KG1 (cell line): ENCODE data around the gene SCLT1.

Experiments used
- DNase-seq: peaks from one replicate; lab custom pipeline; 2025; lab: John Stamatoyannopoulos, UW

The SCLT1 gene

DNA sequence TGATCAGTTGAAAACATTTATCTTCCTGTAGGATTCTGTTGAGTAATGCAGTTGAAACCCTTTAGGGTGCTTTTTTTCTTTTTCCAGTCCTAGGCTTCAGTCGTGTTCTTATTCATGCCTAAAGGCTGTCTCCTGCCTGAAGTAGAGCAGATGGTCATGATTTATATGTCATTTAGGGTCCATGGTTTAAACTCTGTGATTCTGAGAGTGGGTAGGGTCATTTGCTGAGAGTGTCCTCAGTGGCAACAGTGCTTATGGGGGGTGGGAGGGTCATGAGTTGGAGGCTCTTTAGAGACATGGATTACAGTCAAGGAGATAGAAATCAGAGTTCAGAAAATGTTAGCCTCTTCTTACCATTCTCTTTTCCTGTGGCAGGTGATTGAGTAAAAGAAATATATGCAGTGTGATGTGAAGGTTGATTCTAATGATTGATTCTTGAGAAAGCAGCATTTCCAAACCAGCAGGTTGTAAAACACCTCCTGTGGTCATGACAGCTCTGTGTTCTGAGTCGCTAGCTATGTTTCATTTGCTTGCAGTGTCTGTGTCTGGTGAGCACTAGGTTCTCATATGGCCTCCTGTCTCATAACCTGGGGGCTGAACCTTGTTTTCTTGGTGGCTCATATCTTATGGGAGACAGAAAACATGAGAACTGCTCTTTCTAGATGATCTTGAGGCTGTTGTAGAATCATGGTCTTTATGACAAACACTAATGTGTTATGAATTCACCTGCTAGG lies 223.4 kb downstream of the SCLT1 start:
- DNase-seq, result no peak

DNA sequence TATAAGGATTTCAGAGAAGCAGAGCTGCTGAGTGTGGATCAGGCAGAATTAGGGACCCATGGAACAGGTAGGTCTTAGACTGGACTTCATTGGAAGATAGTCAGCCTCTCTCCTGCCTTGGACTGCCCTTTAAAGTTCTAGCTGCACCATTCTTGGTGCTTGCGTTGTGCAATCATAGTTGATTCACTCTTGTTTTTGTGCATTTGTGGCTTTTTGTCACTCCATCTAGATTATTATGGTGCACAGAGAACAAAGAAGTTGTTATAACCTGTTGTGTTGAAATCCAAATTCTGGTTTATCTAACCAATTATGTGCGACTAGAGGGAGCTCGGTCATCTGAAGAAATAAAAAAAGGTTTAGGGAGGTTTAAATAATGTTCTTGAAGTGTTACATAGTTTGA lies 224.6 kb downstream of the SCLT1 start:
- no peak for DNase-seq

DNA sequence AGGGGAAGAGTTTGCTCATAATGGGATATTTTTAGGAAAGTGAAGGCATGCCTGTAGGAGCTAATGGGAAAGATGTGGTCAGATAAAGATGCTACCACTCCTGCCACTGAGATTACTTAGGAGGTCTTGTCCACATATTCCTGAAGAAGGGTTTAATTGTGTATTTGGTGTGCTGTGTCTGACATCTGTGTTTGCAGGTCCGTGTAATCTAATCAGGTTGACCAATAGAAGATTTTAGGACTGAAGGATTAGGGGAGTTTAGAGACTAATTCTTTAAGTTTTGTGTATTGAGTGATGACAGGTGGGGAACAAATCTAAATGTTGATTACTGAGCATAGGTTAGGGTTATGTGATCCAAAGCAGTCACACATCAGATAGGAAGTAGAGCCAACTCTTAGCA lies 226.6 kb downstream of the SCLT1 start:
- DNase-seq, result no peak

DNA sequence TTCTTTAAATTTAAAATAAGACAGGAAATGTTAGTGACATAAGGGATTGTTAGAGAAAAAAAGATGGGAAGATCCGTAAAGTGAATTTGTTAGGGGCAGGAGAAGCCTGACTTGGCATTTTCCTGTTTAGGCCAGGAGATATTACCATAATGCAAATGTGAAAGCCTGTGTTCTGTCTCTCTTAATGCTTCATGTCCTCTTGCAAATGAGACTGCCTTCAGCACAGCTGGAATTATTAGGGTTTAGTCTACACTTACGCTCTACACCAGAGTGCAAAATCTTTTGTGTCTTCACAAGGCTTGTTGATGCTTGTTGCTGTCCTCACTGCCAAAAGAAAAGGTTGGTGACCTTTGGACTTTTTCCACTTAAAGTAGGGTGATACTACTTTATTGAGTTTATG lies 227.1 kb downstream of the SCLT1 start:
- DNase-seq, result no peak

DNA sequence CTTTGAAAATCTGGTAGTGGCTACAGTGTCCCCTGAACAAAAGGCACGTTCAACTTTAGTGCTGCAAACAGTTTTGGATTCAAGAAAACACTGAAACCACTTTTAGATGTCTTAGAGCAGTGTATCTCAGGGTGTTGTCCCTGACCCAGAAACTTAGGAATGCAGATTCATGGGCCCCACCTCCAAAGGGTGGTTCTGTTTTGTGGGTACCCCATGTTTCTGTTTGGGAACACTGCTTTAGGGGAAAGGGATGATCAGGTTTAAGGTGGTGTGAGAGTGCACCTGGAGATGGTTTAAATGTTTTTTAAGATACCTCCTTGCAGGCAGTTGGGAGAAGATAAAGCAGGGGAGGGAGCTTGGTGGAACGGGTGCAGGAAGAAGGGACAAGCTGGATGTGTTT lies 228.2 kb downstream of the SCLT1 start:
- no peak for DNase-seq

DNA sequence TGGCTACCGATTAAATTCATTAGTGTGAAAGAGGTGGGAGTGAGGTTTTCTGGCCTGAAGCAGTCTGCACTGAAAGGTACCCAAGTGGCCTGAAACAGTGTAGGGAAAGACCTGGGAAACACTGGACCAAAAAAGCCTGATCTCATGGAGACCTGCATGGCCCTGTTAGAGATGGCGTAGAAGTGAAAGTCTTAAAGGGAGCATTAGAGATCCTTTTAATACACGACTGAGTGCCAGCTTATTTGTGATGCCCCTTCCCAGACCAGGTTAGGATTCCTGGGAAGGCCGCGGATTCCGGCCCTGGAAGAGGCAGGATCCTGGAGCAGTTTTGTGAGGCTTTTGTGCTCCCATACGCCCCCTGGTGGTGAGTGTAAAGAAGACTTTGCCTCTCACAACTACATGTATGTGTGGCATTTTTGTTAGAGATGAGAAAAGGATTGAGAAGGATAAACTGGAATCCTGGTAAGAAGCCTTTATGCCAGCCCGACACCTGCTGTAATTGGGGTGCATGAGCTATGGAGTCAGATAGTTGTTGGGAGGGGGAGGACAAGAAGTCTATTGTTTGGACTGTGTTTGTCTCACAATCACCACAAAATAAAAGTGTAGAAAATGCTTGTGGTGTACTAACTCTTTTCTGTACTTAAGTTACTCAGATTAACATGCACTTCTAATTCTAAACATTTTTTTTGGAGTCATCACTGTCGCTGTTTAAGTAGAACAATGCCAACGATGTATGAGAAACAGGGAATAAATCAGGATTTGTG lies 229.8 kb downstream of the SCLT1 start:
- DNase-seq, result no peak

DNA sequence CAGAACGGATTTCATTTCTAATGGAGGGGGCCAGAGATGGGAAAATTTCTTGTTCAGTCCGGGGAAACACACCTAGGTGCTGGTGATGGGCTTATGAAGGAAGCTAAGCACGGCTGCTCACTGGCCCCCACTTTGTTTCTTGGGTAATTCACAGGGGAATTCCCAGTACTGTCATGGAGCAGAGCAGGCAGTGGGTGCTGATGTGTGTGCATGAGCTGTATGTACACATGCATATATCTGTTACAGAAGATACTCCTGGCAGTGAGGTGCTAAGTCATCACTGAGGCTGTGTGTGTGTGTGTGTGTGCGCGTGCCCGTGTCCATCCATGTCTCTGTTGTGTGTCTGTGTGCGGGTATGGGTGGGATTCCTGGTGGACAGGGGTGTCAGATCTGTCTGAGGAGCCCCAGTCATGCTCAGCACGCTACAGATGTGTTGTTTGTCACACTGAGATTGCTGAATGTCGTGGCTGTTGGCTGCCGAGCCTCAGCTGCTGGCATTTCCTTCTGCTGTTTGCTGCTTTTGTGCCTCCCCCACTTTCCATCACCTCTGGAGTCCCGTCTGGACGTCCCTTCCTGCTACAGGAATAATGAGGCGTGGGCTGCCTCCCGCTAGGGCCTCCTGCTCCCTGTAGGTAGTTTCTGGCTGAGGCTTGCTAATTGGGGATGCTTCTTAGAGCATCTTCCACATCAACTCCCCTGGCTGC lies 230.6 kb downstream of the SCLT1 start:
- DNase-seq, result no peak

DNA sequence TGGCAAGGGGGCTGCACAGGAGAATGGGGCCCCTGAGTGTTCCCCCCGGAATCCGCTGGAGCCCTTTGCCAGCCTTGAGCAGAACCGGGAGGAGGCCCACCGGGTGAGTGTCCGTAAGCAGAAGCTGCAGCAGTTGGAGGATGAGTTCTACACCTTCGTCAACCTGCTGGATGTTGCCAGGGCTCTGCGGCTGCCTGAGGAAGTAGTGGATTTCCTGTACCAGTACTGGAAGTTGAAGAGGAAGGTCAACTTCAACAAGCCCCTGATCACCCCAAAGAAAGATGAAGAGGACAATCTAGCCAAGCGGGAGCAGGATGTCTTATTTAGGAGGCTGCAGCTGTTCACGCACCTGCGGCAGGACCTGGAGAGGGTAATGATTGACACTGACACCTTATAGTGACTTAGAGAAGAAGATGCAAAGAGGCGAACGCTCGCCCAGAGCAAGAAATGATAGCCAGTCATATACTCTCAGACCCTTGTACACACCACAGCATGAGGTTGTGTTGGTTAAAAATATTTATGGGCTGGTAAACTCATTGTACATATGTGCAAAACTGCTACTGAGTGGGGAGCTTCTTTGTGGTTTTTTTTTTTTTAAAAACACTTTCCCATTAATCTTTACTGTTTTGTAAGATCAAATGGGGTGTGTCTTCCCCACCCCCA lies 231.4 kb downstream of the SCLT1 start:
- DNase-seq, result no peak

DNA sequence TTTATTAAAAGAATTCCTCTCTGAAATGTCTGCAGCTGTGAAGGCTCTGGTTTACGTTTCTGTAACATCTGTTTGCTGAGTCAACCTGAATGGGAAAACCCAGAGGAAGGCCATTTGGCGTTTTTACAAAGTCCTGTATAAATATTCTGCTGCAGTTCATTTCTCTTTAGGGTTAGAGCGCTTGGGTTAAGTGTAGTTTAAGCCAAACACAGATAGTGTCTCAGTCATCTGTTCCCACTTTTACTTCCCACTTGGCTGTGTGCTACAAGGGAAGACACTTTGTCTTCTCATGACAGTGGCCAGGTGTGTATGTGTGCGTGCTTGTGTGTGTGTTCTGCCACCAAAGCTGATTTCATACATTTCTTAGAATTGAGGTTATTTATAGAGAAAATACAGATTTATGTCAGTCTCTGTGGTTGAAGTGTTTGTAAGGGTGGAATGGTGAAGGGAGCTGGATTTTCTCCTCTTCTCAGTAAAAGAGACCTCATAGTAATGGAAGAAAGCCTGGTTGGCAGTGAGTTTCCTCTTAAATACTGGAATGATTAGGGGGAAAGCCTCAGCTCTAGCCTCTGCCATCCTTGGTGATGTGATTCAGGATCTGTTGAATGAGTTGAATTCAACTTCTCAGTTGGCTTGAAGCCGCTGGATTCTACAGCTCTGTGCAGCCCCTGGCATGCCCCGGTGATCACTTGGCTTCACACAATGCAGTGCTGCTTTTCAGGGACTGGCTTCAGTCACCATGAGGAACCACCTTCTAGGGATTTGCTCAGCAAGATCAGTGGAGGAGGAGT lies 233.3 kb downstream of the SCLT1 start:
- DNase-seq, result no peak

DNA sequence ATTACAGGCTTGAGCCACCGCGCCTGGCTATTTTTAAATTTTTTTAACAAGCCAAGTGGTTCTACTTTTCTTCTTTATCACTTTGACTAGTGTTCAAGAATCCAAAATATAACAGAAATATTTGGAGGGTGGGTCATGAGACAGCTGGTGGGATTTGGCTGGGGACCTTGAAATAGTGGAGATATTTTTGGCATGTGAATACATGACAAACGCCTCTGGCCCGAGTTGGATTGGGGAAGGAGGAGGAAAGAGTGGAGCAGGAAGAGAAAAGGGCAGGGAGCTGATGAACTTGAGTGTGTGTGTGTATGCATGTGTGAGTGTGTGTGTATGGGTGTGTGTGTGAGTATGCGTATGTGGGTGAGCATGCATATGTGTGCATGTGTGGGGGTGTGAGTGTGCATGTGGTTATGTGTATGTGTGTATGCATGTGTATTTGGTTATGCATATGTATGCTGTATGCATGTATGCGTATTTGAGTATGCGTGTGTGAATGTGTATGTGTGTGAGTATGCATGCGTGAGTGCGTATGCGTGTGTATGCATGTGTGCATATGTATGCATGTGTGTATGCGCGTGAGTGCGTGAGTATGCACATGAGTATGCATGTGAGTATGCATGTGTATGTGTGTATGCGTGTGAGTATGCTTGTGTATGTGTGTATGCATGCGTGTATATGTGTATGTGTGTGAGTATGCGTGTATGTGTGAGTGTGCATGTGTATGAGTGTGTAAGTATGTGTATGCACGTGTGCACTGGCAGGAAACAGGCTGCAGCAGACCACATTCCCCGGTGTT lies 234.3 kb downstream of the SCLT1 start:
- DNase-seq, result no peak

DNA sequence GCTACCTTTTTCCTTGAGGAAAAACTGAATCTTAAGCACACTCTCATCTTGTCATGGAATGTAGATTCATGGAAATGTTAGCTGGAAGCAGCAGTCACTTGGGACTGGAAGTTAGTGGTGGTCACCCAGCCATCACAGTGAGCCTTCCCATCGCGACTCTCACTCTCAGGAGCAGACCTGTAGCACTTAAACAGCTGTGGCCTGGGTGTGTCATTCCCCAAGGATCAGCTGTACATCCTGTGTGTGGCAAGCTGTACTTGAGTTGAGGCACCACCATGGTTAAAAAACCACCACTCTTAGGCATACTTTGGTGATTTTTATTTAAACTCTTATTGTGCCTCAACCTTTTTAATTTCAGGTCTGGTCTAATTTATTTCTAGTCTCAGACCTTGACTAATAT lies 237.1 kb downstream of the SCLT1 start:
- DNase-seq, result no peak

DNA sequence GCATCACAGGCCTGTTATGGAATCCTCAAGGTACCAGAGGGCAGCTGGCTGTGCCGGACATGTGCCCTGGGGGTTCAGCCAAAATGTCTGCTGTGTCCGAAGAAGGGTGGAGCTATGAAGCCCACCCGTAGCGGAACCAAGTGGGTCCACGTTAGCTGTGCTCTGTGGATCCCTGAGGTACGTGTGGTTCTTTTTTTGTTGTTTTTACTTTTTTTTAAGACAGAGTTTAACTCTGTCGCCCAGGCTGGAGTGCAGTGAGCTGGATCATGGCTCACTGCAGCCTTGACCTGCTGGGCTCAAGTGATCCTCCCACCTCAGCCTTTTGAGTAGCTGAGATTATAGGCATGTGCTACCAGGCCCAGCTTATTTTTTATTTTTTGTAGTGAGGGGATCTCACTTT lies 237.7 kb downstream of the SCLT1 start:
- no peak for DNase-seq

DNA sequence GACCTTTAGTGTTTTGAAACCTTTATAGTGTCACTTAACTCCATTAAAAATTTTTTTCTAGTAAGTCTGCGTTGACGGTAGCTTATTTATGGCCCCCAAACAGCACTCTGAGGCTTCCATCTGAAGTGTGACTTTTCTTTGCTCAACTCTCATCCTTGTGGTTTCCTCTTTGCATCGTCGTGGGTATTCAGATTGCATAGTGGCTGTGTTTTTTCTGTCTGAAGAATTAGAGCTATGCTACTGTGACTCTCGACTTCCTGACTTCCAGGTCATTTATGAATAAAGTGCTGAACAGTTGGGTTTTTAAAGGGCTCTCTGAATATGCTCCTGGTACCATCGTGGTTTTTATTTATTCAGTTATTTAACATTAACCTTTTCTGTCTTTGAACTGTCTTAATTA lies 238.9 kb downstream of the SCLT1 start:
- peak; percentile 13 for DNase-seq

DNA sequence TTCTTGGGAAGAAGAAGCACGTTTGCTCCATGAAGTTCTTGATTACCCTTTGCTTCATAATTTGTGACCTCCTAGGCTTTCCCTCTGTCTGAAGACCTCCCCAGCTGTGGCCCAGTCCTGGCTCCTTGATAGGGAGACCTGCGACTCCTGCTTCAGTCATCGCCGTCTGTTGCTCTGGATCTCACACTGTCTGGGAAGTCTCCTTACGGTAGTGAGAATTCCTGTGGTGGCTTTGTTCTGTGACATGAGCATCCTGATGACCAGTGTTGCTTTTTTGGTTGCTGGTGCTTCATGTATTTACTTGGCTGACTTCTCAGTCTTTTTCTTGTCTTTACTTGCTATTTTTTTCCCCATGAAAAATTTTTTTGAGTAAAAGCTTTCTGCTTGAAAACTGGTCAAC lies 239.6 kb downstream of the SCLT1 start:
- DNase-seq, result no peak

DNA sequence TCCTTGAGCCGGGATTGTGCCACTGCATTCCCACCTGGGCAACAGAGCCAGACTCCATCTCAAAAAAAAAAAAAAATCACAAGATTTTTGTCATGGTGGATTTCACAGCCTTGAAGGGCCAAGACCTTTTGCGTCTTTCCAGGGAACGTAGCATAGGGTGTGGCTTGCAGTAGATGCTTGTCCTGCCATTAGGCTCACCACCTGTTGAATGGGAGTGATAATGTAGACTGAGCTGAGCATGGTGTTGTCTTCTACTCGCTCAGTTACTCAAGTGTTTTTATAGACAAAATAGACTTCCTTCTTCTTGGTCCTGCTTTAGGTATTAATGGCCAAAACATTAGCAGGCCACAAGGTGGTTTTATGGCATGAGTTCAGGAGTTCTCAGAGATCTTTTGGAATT lies 243.1 kb downstream of the SCLT1 start:
- no peak for DNase-seq

DNA sequence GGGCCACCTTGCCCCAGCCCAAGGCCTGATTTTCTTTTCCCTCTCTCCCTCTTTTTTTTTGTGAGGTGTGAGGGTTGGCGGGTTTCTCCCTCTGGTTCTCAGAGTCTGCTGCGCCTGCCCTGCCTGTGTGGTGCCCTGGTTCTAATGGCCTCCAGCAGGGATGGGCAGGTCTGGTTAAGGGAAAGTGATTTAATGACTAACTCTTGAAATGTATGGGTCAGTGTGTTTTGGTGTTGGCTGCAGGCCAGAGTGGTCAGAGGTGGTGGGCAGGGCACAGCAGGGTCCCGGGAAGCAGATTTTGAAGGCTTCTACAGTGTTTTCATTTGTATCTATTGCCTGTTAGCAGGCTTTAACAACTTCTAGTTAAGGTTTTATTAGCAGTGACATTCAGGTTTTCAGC lies 244.9 kb downstream of the SCLT1 start:
- no peak for DNase-seq

DNA sequence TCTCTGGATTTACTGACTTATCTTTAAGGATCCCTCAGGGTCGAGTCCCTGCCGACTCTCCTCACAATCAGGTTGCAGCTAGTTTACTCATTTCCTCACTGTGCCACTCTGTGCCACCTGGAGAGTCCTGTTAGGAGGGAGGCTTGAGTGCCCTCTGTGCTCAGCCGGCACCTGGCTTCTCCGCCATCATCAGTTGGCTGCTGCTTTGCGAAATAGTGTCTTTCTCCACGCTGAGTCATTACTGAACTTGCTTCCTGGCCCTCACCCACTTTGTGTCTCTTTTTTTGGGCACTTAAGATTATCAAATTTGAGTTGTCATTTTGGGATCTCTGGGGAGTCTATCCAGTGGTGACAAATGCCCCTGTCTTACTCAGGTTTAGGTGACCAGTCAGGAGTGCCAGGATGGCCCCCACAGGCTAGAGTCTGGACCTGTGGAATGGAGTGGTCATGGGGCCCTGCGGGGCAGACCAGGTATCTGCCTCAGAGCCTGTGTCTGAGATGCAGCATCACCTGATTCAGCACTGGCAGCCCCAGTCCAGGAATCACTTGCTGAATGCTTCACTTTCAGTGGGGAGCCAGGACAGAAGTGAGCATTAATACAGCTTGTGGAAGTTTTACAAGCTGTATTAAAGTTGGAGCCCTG lies 246.1 kb downstream of the SCLT1 start:
- DNase-seq, result no peak

DNA sequence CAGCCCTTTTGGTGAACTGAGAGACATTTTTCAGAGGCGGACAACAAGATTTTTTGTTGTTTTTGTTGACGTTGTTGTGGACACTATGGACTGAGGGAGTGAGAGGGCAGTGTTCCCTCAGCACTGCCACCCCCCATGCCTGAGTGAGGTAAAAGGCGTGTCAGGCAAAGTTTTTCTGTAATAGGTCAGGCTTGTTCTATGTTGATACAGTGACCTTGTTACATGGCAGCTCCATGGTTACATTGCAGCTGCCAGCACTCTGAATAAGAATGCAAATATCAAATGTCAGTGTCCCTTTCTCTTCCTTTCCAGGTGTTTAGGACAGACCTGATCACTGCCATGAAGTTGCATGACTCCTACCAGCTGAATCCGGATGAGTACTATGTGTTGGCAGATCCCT lies 247.3 kb downstream of the SCLT1 start:
- no peak for DNase-seq

DNA sequence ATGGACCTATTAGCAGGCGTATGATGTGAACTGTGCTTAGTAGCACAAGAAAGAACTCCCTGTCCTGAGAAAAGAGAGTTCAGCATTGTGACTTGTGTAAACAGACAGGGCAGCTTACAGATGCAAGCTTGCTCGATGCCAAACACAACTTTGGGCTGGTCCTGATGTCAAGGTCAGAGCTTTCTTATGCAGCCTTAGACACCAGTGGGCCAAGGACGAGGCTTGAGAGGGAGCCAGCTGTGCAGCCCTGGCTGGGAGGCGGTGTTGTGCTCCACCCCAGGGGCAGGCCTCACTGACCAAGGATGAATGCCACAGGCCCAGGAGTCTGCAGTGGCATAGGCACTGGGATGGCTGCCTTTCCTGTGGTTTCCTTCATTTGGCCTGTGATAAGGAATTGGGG lies 248.4 kb downstream of the SCLT1 start:
- DNase-seq, result no peak

DNA sequence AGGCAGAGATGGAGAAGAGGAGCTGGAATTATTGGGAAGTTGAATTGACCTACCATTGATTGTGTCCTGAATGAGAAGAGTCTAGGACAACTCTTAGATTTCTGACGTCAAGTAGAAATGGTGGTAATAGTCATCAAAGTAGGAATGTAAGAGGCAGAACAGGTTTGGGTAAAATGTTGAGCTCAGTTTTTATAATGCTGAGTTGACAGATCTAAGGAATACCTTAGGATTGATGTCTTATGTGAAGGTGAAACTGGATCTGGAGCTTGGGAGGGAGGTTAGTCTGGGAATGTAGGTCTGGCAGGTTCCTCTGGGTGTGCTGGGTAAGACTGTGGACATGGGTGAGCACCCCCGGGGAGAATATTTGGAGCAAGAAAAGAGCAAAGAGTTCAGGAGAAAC lies 251.9 kb downstream of the SCLT1 start:
- no peak for DNase-seq
